Type B pancreatic cell (in vitro differentiated cells): ENCODE results near the gene NLGN1. TPM values are rescaled to one million over a fixed set of nuclear protein-coding genes. Genes with fewer than 3 reads are reported as not detected.

ENCODE experiments used
- DNase-seq: peaks from one replicate; pipeline ENCODE4 v3.0.0; 2021; ENCODE audit warnings: mixed read lengths; ENCODE audit not compliant: unreplicated experiment; ENCODE audit errors: extremely low spot score
- H3K27ac Mint-ChIP-seq: 2 replicates; pipeline ENCODE4 v1.8.0; 2021; ENCODE audit warnings: mild to moderate bottlenecking, mixed read lengths
- H3K27me3 Mint-ChIP-seq: 2 replicates; pipeline ENCODE4 v1.8.0; 2021; ENCODE audit warnings: mixed read lengths
- H3K36me3 Mint-ChIP-seq: 2 replicates; pipeline ENCODE4 v1.8.0; 2021; ENCODE audit warnings: mixed read lengths
- H3K4me1 Mint-ChIP-seq: one replicate; pipeline ENCODE4 v1.8.0; 2021; ENCODE audit warnings: mixed read lengths; ENCODE audit not compliant: unreplicated experiment
- H3K4me3 Mint-ChIP-seq: 2 replicates; pipeline ENCODE4 v1.8.0; 2021; ENCODE audit warnings: mild to moderate bottlenecking, mixed read lengths
- H3K9me3 Mint-ChIP-seq: 2 replicates; pipeline ENCODE4 v1.8.0; 2021; ENCODE audit warnings: mixed read lengths
- total RNA-seq: library from RNA; stranded (reverse); gene quantifications from 2 replicates; pipeline ENCODE4 v1.2.1, GENCODE V29; 2021; ENCODE audit warnings: low replicate concordance
- TF ChIP-seq, protein P1 (sequence below): fragments of 200-600 bp; sonication (generic); conservative IDR thresholded peaks from 2 replicates; pipeline ENCODE4 v1.5.0; 2021; ENCODE audit warnings: antibody characterized with exemption, mild to moderate bottlenecking

NLGN1 gene
- total RNA-seq, 1 donor from 2014 or later = 12.6 TPM

DNA sequence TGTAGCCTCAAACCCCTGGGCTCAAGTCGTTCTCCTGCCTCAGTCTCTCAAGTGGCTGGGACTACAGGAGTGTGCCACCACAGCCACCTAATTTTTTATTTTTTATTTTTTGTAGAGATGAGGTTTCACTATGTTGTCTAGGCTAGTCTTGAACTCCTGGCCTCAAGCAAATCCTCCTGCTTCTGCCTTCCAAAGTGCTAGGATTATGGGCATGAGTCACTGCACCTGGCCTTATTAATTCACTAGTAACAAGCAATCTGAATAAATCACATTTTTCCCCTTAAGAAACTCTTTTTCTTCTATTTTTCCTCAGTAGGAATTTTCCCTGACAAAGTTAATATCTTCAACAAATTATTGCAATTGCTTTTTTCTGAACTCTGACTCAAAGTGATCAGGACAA lies 336.9 kb downstream of the NLGN1 start:
- peaks cover 5% of the 10 kb centered on the region for H3K4me1 Mint-ChIP-seq
- no peak for DNase-seq
- H3K27ac Mint-ChIP-seq = no peak overlapping the region
- no peaks in the 10 kb centered on the region for H3K36me3 Mint-ChIP-seq
- no peak overlapping the region for H3K4me3 Mint-ChIP-seq
- peaks cover 3% of the 10 kb centered on the region for H3K27me3 Mint-ChIP-seq
- TF ChIP-seq, protein P1, sequence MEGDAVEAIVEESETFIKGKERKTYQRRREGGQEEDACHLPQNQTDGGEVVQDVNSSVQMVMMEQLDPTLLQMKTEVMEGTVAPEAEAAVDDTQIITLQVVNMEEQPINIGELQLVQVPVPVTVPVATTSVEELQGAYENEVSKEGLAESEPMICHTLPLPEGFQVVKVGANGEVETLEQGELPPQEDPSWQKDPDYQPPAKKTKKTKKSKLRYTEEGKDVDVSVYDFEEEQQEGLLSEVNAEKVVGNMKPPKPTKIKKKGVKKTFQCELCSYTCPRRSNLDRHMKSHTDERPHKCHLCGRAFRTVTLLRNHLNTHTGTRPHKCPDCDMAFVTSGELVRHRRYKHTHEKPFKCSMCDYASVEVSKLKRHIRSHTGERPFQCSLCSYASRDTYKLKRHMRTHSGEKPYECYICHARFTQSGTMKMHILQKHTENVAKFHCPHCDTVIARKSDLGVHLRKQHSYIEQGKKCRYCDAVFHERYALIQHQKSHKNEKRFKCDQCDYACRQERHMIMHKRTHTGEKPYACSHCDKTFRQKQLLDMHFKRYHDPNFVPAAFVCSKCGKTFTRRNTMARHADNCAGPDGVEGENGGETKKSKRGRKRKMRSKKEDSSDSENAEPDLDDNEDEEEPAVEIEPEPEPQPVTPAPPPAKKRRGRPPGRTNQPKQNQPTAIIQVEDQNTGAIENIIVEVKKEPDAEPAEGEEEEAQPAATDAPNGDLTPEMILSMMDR = no peak
- no peaks in the 10 kb centered on the region for H3K9me3 Mint-ChIP-seq

DNA sequence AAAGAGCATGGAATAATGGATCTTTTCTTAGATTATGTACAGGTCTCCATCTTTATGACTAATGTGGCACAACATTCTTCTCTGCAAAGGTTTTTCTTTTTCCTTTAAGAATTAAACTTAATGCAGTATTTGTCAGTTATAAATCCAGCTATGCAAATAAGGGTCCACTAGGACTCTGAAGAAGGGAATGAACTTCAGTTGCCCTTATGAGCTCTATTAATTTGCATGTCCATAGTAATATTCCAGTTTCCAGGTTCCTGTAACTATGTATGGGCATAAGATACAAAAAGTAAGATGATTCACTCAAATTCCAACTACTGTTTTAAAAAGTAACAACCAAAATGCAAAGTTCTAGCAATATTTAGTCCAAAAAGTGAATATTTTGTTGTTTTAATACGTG lies 337.4 kb downstream of the NLGN1 start:
- no peak for DNase-seq
- Mint-ChIP-seq H3K4me3 (no peak overlapping the region), H3K9me3 (no peaks in the 10 kb centered on the region), H3K36me3 (no peaks in the 10 kb centered on the region), H3K27ac (no peak overlapping the region), H3K4me1 (peaks cover 5% of the 10 kb centered on the region), H3K27me3 (peaks cover 3% of the 10 kb centered on the region)
- TF ChIP-seq, protein P1 = no peak

DNA sequence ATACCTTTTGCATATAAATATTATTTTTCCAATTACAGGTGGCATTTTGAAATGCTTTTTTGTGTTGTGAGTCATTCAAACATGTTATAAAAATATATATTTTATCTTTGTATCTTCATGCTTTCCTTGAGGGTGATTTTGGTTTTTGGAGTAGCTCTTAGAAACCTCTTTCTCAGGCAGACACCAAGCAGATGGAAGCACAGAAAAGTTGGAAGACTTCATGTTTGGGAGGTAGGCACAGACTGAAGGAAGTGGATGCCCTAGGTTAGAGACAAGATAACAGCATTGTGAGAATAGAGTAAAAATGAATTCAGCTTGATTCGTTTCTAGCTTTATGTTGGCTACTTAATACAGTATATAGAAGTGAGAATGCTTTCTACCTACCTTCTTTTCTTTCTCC lies 338.3 kb downstream of the NLGN1 start:
- TF ChIP-seq, protein P1 = no peak

DNA sequence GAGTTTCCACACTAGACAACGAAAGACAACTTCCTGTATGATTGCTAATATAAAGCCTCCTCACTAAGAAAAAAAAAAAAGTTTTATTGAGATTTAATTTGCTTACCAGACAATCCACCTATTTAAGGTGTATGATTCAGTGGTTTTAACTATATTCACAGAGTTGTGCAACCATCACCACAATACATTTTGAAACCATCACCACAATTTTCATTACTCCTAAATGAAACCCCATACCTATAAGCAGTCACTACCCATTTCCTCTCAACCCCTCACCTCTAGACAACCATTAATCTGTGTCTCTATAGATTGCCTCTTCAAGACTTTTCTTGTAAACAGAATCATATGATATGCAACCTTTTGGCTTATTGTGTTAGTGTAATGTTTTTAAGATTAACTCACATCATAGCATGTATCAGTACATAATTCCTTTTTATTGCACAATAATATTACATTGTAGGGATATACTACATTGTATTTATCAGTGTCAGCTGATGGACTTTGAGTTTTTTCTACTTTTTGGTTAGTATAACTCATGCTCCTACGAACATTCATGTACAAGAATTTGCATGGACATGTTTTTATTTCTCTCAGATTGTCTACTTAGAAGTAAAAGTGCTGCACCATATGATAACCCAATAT lies 339.7 kb downstream of the NLGN1 start:
- DNase-seq = no peak
- Mint-ChIP-seq H3K27me3 (peaks cover 3% of the 10 kb centered on the region), H3K27ac (no peak overlapping the region), H3K4me1 (peaks cover 5% of the 10 kb centered on the region), H3K36me3 (no peaks in the 10 kb centered on the region), H3K9me3 (no peaks in the 10 kb centered on the region), H3K4me3 (no peak overlapping the region)
- TF ChIP-seq, protein P1 = no peak

More for the DNA sequence above, 338.3 kb downstream of the NLGN1 start:
- Mint-ChIP-seq H3K9me3 (no peaks in the 10 kb centered on the region), H3K27ac (no peak overlapping the region), H3K27me3 (peaks cover 3% of the 10 kb centered on the region), H3K4me1 (peaks cover 5% of the 10 kb centered on the region), H3K4me3 (no peak overlapping the region), H3K36me3 (no peaks in the 10 kb centered on the region)
- DNase-seq = no peak

DNA sequence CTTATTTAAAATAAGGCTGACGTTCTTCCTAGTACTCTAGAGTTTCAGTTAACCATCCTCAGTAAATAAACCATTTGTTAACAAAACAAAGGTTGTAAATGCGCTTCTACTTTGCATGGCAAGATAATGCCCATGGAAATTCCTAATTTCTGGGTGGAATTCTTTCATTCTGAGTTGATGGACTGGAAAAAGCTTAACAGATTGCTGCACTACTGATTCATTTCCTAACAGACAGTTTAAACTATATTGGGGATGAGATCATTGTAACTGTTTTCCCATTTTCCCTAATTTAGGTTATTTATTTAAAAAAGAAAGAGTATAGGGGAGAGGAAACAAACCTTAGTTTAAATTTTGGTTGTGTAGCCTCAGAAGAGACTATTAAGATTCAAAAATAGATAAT lies 342.2 kb downstream of the NLGN1 start:
- Mint-ChIP-seq H3K4me3 (no peak overlapping the region), H3K27ac (no peak overlapping the region), H3K4me1 (no peaks in the 10 kb centered on the region), H3K9me3 (no peaks in the 10 kb centered on the region), H3K36me3 (no peaks in the 10 kb centered on the region), H3K27me3 (peaks cover 3% of the 10 kb centered on the region)
- TF ChIP-seq, protein P1 = no peak
- DNase-seq = no peak

DNA sequence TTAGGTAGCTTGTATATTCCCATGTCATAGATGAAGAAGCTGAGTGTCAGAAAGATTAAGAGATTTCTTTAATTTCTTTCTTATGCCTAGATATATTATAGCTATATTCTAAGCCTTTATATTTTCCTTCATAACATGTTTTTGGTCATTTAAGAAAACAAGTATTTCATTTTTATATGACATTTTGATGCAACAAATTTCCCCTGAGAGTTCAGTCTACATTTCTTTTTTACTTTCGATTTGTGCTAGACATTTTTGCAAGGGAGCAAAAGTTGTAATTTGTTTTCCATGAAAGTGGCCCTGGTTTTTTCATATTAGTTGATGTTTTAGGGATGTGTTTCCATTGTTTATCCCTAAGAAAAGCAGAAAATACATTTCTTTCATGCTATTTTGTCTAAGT lies 344.9 kb downstream of the NLGN1 start:
- Mint-ChIP-seq H3K36me3 (no peaks in the 10 kb centered on the region), H3K27ac (no peak overlapping the region), H3K4me1 (no peaks in the 10 kb centered on the region), H3K27me3 (no peaks in the 10 kb centered on the region), H3K9me3 (no peaks in the 10 kb centered on the region), H3K4me3 (no peak overlapping the region)
- DNase-seq = no peak
- TF ChIP-seq, protein P1 = no peak
